ENCODE measurements around the gene EMP1.
A peak's percentile ranks its signal among the peaks of the same experiment; 100 is the strongest.

The EMP1 gene

GRCh38 chr12:13173012-13173932 lies 23.3 kb upstream of the EMP1 start:
- DNase-seq (ENCODE audit: low read depth in 2 of 2), result no peak

GRCh38 chr12:13175499-13175898 lies 21.0 kb upstream of the EMP1 start:
- DNase-seq (ENCODE audit: low read depth in 2 of 2), result no peak

GRCh38 chr12:13176256-13176655 lies 20.3 kb upstream of the EMP1 start:
- DNase-seq (ENCODE audit: low read depth in 2 of 2), result no peak

GRCh38 chr12:13177373-13177772 lies 19.2 kb upstream of the EMP1 start:
- no peak for DNase-seq (ENCODE audit: low read depth in 2 of 2)

GRCh38 chr12:13177906-13178305 lies 18.6 kb upstream of the EMP1 start:
- DNase-seq (ENCODE audit: low read depth in 2 of 2), result no peak

GRCh38 chr12:13178568-13179210 lies 17.8 kb upstream of the EMP1 start:
- no peak for DNase-seq (ENCODE audit: low read depth in 2 of 2)

- DNase-seq (ENCODE audit: low read depth in 2 of 2), result peak; percentile 26 to 28
Observed at GRCh38 chr12:13179211-13180074, 17.1 kb upstream of the EMP1 start.

GRCh38 chr12:13181375-13182070 lies 15.0 kb upstream of the EMP1 start:
- DNase-seq (ENCODE audit: low read depth in 2 of 2), result no peak

- DNase-seq (ENCODE audit: low read depth in 2 of 2), result no peak
Observed at GRCh38 chr12:13182881-13183280, 13.6 kb upstream of the EMP1 start.

GRCh38 chr12:13183620-13184019 lies 12.9 kb upstream of the EMP1 start:
- DNase-seq (ENCODE audit: low read depth in 2 of 2), result no peak

GRCh38 chr12:13186302-13186701 lies 10.2 kb upstream of the EMP1 start:
- DNase-seq (ENCODE audit: low read depth in 2 of 2), result no peak

GRCh38 chr12:13187399-13187798 lies 9.1 kb upstream of the EMP1 start:
- DNase-seq (ENCODE audit: low read depth in 2 of 2), result no peak

GRCh38 chr12:13189264-13189663 lies 7.3 kb upstream of the EMP1 start:
- DNase-seq (ENCODE audit: low read depth in 2 of 2), result no peak

- DNase-seq (ENCODE audit: low read depth in 2 of 2), result no peak
Observed at GRCh38 chr12:13190275-13190674, 6.3 kb upstream of the EMP1 start.

- DNase-seq (ENCODE audit: low read depth in 2 of 2), result no peak
Observed at GRCh38 chr12:13192719-13193118, 3.8 kb upstream of the EMP1 start.

GRCh38 chr12:13193505-13194231 lies 2.9 kb upstream of the EMP1 start:
- DNase-seq (ENCODE audit: low read depth in 2 of 2), result no peak

- DNase-seq (ENCODE audit: low read depth in 2 of 2), result no peak
Observed at GRCh38 chr12:13194401-13195110, 2.0 kb upstream of the EMP1 start.

GRCh38 chr12:13195250-13195649 lies 1.3 kb upstream of the EMP1 start:
- DNase-seq (ENCODE audit: low read depth in 2 of 2), result no peak

GRCh38 chr12:13195785-13196129 lies 769 bp upstream of the EMP1 start:
- DNase-seq (ENCODE audit: low read depth in 2 of 2), result no peak

GRCh38 chr12:13197032-13197431 lies 506 bp downstream of the EMP1 start:
- no peak for DNase-seq (ENCODE audit: low read depth in 2 of 2)
